SK-MEL-5 (cell line): ENCODE results near the gene DOK5. TPM values are rescaled to one million over a fixed set of nuclear protein-coding genes. Genes with fewer than 3 reads are reported as not detected.
A peak's percentile ranks its signal among the peaks of the same experiment; 100 is the strongest.

Experiments used
- DNase-seq: peaks from one replicate; pipeline ENCODE4 v3.0.0-alpha.2; 2016; ENCODE audit warnings: low read depth, low spot score
- in situ Hi-C: cut with HindIII; loops from 2 replicates; pipeline ENCODE4 v1.10.0; 2016; ENCODE audit warnings: low sequenced_read_pairs, high pct_unique_total_duplicates, low pct_unique_long_range_greater_than_20kb
- total RNA-seq: library from RNA; depleted of rRNA; stranded (reverse); fragments of >200 nt; shearing (Covaris generic); gene quantifications from 2 replicates; pipeline ENCODE4 v1.2.3, GENCODE V29; 2014

The DOK5 gene
- total RNA-seq, 1 experiment from 2014 or later: 2.2 TPM

DNA sequence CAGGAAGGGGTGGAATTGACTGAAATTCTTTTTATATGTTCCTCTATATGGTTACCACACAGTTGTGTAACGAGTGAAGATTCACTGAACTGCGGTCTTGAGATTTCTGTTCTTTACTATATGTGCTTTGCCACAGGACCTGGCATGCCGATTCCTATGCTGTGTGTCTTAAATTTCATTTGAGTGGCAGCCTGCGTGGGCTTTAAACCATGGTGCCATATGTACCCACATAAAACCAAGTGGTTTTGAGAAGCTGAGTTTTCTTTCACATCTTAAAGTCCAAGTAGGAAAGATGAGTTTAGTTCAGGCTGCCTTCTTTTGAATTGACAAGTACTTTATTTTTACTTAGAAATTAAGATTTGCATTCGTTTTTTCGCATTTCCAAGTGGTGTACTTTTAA, 101.1 kb downstream of the DOK5 start:
- in situ Hi-C loops: no loop called here

DNA sequence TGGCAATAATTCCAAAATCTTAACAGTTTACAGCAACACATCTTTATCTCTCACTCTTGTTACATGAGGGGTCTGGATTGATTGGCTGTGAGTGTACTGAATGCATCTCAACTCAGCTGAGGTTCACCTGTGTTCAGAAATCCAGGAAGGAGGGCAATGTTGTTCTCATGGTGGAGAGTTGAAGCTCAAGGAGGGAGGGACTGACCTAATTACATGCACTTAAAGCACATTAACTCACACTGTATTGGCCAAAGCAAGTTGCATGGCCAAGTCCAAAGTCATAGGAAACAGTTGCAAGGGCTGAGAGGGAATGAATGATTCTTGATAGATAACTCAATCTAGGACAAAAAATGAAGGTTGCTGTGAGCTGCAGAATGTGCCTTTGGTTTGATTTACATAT, 102.2 kb downstream of the DOK5 start:
- no peak for DNase-seq
- in situ Hi-C loops: no loop called here

More for the DNA sequence above, 101.1 kb downstream of the DOK5 start:
- no peak for DNase-seq

- DNase-seq: no peak
- in situ Hi-C loops: no loop called here
These were observed 109.8 kb downstream of the DOK5 start for GRCh38 chr20:54585217-54585616.

DNA sequence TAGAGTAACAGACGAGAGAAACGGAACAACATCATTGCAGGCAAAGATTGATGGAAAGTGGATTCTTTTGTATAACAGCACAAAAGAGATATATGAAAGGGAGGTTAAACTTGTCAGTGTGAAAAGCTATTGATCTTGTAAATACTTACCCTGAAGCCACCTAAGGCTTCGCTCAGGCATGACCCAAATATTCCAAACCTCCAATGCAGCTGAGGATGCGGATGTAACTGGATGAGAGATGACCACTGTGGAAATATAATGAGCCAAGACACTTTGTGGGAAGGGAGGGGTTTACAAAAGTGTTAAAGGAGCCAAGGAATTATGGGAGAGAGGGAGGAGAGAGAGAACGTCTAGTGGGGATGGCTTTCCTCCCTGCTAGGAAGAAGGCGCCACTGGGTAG, 112.0 kb downstream of the DOK5 start:
- DNase-seq: no peak
- in situ Hi-C loops: no loop called here

DNA sequence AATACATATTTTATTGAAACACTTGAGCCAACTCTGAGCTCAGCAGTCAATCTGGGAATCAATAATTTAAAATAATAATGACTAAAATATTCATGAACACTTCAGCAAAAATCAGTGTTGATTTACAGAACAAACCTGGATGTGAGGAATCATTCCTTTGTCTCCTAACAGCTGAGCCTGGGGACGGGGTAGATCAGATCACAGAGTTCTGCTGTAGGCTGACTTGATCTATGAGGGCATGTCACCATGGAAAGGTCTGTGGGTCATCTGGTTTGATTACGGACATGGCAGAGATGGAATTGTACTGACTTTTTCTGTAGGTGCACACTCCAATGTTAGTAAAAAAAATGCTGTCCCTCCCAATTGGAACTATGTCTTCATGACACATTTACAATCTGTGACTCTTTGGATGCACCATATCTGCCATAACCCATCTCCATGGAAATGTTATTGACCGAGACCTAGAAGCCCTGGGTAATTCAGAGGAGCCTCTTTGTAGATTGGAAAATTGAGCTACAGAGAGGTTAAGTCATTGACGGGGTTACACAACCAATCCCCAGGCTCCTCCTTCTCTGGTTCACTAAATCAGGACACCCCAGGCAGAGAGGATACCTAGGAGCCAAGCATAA, 114.1 kb downstream of the DOK5 start:
- no peak for DNase-seq
- in situ Hi-C loops: no loop called here

DNA sequence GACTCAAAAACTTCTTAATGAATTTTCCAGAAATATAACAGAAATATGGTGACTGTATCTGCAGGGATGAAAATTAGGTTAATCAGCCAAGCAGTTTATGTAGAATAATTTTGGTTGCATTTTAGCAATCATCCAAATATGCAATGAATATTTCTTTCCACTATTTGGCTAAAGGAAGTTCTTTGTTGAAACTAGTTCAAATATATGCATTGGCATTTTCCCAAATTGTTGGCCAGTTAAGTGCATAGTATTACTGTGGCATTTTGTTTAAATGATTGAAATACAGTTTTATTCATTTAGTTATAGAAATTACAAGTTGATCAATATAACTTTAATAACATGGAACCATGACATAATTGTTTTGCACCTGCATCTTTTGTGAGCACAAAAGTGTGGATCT, 115.5 kb downstream of the DOK5 start:
- in situ Hi-C loops: no loop called here
- no peak for DNase-seq

DNA sequence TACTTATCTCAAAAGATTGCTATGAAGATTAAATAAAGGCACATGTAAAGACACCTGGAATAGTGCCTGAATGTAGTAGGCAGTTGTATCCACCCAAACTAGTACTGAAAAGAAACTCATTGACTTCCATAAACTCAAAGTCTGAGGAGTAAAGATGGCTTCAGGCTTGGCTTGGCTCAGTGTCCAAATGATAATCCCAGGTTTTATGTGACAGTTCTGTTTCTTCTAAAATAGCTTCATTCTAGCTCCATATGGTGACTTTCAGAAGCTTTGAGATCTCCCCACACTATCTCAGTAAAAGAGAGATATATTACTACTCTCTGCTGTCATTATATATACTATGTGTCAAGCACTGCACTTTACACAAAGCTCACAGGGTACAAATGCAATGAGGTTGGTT, 121.3 kb downstream of the DOK5 start:
- in situ Hi-C loops: no loop called here
- no peak for DNase-seq

DNA sequence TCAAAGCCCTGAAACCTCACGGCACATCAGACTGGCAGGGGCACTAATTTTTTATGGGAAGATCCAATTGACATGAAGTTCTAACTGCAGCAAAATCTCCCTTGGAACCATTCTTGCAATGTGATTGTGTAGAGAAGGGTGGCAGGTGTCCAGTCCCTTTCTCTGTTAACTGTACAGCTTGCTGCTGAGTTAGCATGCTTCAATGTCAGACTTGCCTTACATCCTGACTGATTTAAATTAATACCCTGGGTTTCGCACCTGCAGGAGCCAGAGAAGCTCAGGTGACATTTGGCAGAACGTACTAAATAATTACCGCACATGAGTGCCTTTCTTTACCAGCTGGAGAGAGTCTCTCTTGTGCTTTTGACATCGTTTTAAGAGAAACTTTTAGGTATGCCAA, 123.0 kb downstream of the DOK5 start:
- DNase-seq: no peak
- in situ Hi-C loops: no loop called here

- no peak for DNase-seq
- in situ Hi-C loops: no loop called here
These were observed 125.2 kb downstream of the DOK5 start for GRCh38 chr20:54600634-54601033.

GRCh38 chr20:54601831-54602515, 126.6 kb downstream of the DOK5 start:
- in situ Hi-C loops: no loop called here
- no peak for DNase-seq

DNA sequence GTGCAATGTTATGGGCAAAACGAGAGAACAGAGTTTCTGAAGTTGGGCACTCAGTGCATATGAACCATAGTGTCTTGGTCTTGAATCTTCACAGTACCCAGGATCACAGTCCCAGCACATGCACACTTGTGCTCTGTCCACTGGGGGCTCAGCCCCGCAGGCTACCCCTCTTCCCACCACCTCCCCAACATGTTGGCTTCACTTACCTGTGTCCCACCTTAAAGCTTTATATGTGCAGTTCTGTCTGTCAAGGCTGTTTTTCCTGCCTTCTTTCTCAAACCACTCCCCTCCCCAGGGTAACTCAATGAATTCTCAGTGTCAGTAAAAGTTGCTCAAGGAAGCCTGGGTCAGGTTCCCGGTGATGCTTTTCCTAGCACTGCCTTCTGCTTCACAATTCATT, 129.9 kb downstream of the DOK5 start:
- in situ Hi-C loops: no loop called here
- DNase-seq: no peak

GRCh38 chr20:54606380-54606779, 131.0 kb downstream of the DOK5 start:
- no peak for DNase-seq
- in situ Hi-C loops: no loop called here

- in situ Hi-C loops: no loop called here
These were observed 132.8 kb downstream of the DOK5 start for GRCh38 chr20:54608039-54608745.

DNA sequence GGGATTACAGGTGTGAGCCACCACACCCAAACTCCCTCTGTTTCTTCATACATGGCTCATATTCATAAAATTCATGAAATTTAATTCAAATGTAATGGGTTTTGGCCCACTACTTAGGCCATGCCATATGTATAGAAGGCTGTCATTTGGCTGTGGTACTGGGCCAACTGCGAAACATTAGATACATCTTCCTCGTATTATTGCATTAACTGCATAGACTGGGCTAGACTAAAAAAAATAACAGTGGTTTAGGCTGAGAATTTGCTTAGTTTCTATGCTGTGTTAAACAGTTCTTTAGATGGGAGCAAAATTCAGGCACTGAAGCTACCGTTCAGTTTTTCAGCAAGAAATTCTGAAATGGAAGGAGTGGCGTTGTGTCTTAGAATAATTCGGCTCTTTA, 133.6 kb downstream of the DOK5 start:
- in situ Hi-C loops: no loop called here
- no peak for DNase-seq

More at GRCh38 chr20:54608039-54608745, 132.8 kb downstream of the DOK5 start:
- no peak for DNase-seq

GRCh38 chr20:54611708-54612412, 136.5 kb downstream of the DOK5 start:
- in situ Hi-C loops: no loop called here
- DNase-seq: peak; percentile 86

DNA sequence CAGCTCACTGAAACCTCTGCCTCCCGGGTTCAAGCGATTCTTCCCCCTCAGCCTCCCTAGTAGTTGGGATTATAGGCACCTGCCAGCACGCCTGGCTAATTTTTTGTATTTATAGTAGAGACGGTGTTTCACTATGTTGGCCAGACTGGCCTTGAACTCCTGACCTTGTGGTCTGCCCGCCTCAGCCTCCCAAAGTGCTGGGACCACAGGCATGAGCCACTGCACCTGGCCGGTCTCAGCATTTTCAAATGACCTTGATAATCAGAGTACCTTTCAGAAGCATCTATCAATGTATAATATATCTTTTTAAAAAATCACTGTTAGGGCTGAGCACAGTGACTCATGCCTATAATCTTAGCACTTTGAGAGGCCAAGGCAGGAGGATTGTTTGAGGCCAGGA, 143.0 kb downstream of the DOK5 start:
- in situ Hi-C loops: no loop called here
- no peak for DNase-seq

DNA sequence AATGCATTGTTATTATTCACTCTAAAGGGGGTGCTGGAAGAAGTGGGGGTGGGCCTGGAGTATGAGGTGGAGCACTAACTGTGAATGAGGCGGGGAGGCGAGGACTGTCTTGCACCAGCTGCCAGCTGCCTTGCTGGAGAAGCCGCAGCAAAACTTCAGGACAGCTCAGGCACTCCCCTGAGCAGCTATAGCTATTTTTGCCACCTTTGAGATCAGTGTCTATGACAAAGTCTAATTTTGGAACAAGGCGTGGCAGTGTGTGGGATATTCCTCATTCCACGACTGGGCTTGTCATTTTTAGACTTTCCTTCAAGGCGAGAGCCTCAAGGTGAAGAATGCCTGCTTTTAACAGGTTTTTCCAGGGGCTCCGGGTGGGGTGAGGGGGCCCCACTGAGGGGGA, 143.8 kb downstream of the DOK5 start:
- in situ Hi-C loops: no loop called here
- no peak for DNase-seq

DNA sequence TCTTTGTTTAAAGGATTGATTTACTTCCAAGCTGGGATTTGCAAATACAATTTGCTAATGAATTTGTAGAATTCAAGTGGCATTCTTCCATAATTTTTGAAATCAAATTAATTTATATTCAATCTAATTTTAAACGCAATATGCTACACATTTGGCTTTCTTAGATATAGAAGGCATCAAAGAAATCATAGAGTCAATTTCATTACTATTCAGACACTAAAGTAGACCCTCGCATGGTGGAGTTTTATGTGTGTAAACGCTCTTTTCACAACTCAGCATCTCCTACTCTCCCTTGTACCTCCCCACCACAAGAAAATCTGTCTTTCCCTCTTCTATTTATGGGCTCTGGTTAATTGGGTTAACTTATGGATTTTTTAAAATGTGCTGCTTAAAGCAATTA, 144.3 kb downstream of the DOK5 start:
- DNase-seq: no peak
- in situ Hi-C loops: no loop called here
